ENCODE results near the gene GNPAT. TPM values are rescaled to one million over a fixed set of nuclear protein-coding genes. Genes with fewer than 3 reads are reported as not detected.
A peak's percentile ranks its signal among the peaks of the same experiment; 100 is the strongest.

Gene GNPAT
- total RNA-seq, 1 experiment from 2014 or later = 21.8 TPM

DNA sequence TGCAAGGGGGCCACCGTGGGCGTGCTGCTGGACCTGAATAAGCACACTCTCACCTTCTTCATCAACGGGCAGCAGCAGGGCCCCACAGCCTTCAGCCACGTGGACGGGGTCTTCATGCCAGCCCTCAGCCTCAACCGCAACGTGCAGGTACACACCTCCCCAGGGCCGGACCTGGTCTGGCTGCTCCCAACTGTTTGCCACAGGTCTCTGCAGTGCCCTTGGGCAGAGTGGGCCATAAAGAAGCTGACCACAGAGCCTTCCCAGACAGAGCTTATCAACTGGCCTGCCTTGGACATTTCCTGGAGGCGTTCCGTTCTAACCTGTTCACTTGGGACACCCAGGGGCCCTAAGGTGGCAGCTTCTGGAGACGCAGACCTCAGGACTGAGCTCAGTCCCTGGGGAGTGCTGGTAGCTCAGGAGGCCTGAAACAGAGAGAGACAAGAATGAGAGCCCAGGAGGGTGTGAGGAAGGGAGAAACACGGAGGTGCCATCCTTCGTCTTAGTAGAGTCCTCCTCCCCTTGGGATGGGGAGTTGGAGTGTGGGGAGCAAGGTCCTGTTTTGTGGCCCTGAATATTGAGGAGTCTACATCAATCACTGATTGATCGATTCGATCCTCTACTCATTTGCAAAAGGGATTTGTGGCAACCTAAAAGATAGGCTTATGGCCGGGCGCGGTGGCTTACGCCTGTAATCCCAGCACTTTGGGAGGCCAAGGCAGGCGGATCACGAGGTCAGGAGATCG lies 27.0 kb upstream of the GNPAT start:
- POLR2A ChIA-PET (ENCODE audit: unreplicated experiment) = no interaction called here
- BruUV-seq (replicated peaks) = no TSS peak
- CTCF ChIA-PET = no interaction called here

DNA sequence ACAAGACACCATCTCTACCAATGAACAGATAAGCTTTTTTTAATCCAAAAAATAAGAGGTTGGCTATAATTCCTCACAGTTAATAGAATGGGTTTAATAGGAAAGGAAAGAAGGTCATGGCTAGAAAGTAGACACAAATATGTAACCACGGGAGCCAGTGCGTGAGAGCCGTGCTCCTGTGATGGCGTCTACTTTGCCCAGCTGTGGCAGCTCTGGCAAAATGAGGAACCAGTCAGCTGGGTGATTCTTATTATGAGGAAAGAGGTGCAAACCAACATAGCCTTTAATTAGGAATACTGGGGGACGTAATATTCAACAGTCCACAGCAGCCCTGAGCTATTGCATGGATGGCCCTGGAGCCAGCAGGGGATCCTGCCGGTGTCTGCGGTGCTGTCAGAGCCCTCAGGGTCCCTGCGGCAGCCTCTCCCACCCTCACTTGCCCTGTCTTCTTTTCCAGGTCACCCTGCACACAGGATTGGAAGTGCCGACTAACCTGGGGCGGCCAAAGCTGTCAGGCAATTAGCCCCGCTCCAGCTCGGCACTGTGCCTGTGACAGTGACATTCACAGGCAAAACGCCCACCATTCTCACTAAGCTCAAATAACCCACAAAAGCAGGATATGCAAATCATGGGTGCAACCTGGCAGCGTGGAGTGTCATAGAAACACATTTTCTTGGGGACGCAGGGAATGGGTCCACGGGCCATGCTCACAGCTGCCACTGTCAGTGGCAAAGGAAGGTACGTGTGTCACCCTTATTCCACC lies 25.9 kb upstream of the GNPAT start:
- H2AFZ ChIP-seq = no peak overlapping the region
- no peaks in the 10 kb centered on the region for H3K9me2 ChIP-seq (ENCODE audit: insufficient read depth)
- H3K36me3 ChIP-seq (ENCODE audit: low read depth) = no peaks in the 10 kb centered on the region
- no peaks in the 10 kb centered on the region for H3F3A ChIP-seq (ENCODE audit: insufficient read depth, low read depth)
- H3K27ac ChIP-seq = no peak overlapping the region
- H3K79me2 ChIP-seq (ENCODE audit: low read depth) = no peaks in the 10 kb centered on the region
- H3K4me1 ChIP-seq (replicated peaks; ENCODE audit: insufficient read depth) = no peaks in the 10 kb centered on the region
- H3K27me3 ChIP-seq (ENCODE audit: insufficient read depth, low read depth) = peaks cover 17% of the 10 kb centered on the region
- H3K4me2 ChIP-seq = no peak overlapping the region
- TF ChIP-seq EZH2 (IDR thresholded peaks at IDR 0.05; ENCODE audit: low read depth) = no peak
- TF ChIP-seq, protein P1, sequence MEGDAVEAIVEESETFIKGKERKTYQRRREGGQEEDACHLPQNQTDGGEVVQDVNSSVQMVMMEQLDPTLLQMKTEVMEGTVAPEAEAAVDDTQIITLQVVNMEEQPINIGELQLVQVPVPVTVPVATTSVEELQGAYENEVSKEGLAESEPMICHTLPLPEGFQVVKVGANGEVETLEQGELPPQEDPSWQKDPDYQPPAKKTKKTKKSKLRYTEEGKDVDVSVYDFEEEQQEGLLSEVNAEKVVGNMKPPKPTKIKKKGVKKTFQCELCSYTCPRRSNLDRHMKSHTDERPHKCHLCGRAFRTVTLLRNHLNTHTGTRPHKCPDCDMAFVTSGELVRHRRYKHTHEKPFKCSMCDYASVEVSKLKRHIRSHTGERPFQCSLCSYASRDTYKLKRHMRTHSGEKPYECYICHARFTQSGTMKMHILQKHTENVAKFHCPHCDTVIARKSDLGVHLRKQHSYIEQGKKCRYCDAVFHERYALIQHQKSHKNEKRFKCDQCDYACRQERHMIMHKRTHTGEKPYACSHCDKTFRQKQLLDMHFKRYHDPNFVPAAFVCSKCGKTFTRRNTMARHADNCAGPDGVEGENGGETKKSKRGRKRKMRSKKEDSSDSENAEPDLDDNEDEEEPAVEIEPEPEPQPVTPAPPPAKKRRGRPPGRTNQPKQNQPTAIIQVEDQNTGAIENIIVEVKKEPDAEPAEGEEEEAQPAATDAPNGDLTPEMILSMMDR (conservative IDR thresholded peaks at IDR 0.05) = no peak
- H3K4me3 ChIP-seq = no peak overlapping the region
- DNase-seq = no peak
- no peaks in the 10 kb centered on the region for H3K9me3 ChIP-seq (ENCODE audit: insufficient read depth, low read depth)
- POLR2A ChIA-PET (ENCODE audit: unreplicated experiment) = no interaction called here
- no peaks in the 10 kb centered on the region for H4K20me1 ChIP-seq (ENCODE audit: insufficient read depth)
- intact Hi-C loops (cut with micrococcal nuclease; ENCODE audit: unreplicated experiment) = loop anchor here (5.0 to 10.0 kb wide), 3 partner anchors 303 to 387 kb away; partner anchors contain the start of gene C1orf198
- CTCF ChIA-PET = interaction anchor here (0.6 to 1.0 kb wide), 2 partner anchors 17 to 239 kb away, joined by 3 to 4 read pairs; no protein-coding TSS in a partner anchor
- BruUV-seq (replicated peaks) = no TSS peak

More for the DNA sequence above, 27.0 kb upstream of the GNPAT start:
- H3K36me3 ChIP-seq (ENCODE audit: low read depth) = no peaks in the 10 kb centered on the region
- TF ChIP-seq, protein P1 (conservative IDR thresholded peaks at IDR 0.05) = no peak
- no peak for TF ChIP-seq EZH2 (IDR thresholded peaks at IDR 0.05; ENCODE audit: low read depth)
- H3K27me3 ChIP-seq (ENCODE audit: insufficient read depth, low read depth) = peaks cover 17% of the 10 kb centered on the region
- intact Hi-C loops (cut with micrococcal nuclease; ENCODE audit: unreplicated experiment) = loop anchor here (5.0 to 10.0 kb wide), 3 partner anchors 302 to 388 kb away; partner anchors contain the start of gene C1orf198
- H3K4me3 ChIP-seq = no peak overlapping the region
- no peak overlapping the region for H2AFZ ChIP-seq
- no peak overlapping the region for H3K27ac ChIP-seq
- DNase-seq = no peak
- H3K79me2 ChIP-seq (ENCODE audit: low read depth) = no peaks in the 10 kb centered on the region
- no peaks in the 10 kb centered on the region for H3K9me2 ChIP-seq (ENCODE audit: insufficient read depth)
- no peaks in the 10 kb centered on the region for H3K4me1 ChIP-seq (replicated peaks; ENCODE audit: insufficient read depth)
- no peaks in the 10 kb centered on the region for H4K20me1 ChIP-seq (ENCODE audit: insufficient read depth)
- no peak overlapping the region for H3K4me2 ChIP-seq
- H3K9me3 ChIP-seq (ENCODE audit: insufficient read depth, low read depth) = no peaks in the 10 kb centered on the region
- no peaks in the 10 kb centered on the region for H3F3A ChIP-seq (ENCODE audit: insufficient read depth, low read depth)

DNA sequence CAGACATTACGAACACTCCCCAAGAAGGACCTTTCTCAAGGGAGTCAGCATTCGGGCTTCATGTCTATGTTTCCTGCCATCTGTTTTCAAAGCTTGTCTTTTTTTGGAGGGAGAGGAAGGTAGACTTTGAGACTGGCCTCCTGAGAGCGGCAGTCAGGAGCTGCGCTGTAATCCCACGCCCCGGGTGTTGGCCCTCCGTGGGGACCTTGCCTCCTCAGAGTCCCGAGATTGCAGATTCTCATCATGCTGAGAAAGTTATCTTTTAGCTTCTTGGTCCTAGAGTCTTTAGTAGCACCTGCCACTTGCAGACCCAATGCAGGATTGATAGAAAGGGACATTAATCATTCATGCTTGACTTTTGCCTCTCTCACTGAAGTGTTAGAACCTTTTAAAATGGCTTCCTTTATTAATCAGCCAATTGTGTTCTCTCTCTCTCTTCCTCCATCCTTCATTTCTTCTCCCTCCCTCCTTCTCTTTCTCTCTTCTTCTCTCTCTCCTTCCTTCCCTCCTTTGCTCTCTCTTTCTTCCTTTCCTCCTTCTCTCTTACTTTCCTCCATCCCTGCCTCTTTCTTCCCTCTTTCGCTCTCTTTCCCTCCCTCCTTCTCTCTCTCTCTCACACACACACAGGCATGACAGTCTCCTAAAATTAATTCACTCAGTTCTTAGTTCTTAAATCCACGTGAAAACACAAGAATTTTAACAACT lies 25.2 kb upstream of the GNPAT start:
- no TSS peak for BruUV-seq (replicated peaks)
- Histone ChIP-seq H3K79me2 (ENCODE audit: low read depth) (no peaks in the 10 kb centered on the region), H3K9me2 (ENCODE audit: insufficient read depth) (no peaks in the 10 kb centered on the region), H4K20me1 (ENCODE audit: insufficient read depth) (no peaks in the 10 kb centered on the region), H3K36me3 (ENCODE audit: low read depth) (no peaks in the 10 kb centered on the region), H3K4me1 (replicated peaks; ENCODE audit: insufficient read depth) (no peaks in the 10 kb centered on the region), H3F3A (ENCODE audit: insufficient read depth, low read depth) (no peaks in the 10 kb centered on the region), H2AFZ (peak overlapping the region; percentile 48; the same call in 1 of the 2 replicates), H3K27ac (no peak overlapping the region), H3K4me3 (no peak overlapping the region), H3K27me3 (ENCODE audit: insufficient read depth, low read depth) (peaks cover 17% of the 10 kb centered on the region), H3K9me3 (ENCODE audit: insufficient read depth, low read depth) (no peaks in the 10 kb centered on the region), H3K4me2 (peak overlapping the region; percentile 20; the same call in 1 of the 2 replicates)
- ChIA-PET POLR2A (ENCODE audit: unreplicated experiment) (no interaction called here), CTCF (interaction anchor here (1.0 kb wide), 1 partner anchor 16 kb away, joined by 4 read pairs; no protein-coding TSS in a partner anchor)
- DNase-seq = no peak
- intact Hi-C loops (cut with micrococcal nuclease; ENCODE audit: unreplicated experiment) = loop anchor here (10.0 kb wide), 1 partner anchor 351 kb away; the partner anchor contains the start of gene C1orf198
- no peak for TF ChIP-seq EZH2 (IDR thresholded peaks at IDR 0.05; ENCODE audit: low read depth)
- TF ChIP-seq, protein P1 (conservative IDR thresholded peaks at IDR 0.05) = no peak
